Measurements from ENCODE around the gene TMEM134.

Gene TMEM134

GRCh38 chr11:67492801-67493547 is 23.9 kb upstream of the TMEM134 start:
- FAIRE-seq = no peak
- TF ChIP-seq SPI1 (IDR thresholded peaks at IDR 0.05; ENCODE audit: low read depth, low read length) = no peak
- DNase-seq (ENCODE audit: insufficient read length, low spot score) = peak; percentile 55

- FAIRE-seq = no peak
- DNase-seq (ENCODE audit: insufficient read length, low spot score) = no peak
- TF ChIP-seq POLR2AphosphoS5 (IDR thresholded peaks at IDR 0.05; ENCODE audit: low read depth, low read length) = no peak
Measured at GRCh38 chr11:67492069-67492727, 23.1 kb upstream of the TMEM134 start.

- FAIRE-seq (no peak), DNase-seq (ENCODE audit: insufficient read length, low spot score) (no peak)
- TF ChIP-seq POLR2AphosphoS5 (IDR thresholded peaks at IDR 0.05; ENCODE audit: low read depth, low read length) (peak; percentile 2; the same call in 1 of the 2 replicates), POU2F2 (IDR thresholded peaks at IDR 0.05; ENCODE audit: low read depth, low read length) (no peak)
Measured at GRCh38 chr11:67491276-67492068, 22.4 kb upstream of the TMEM134 start.

- FAIRE-seq = no peak
- no peak for TF ChIP-seq POLR2A (IDR thresholded peaks at IDR 0.05; ENCODE audit: low read depth, low read length)
- TF ChIP-seq POLR2AphosphoS5 (IDR thresholded peaks at IDR 0.05; ENCODE audit: low read depth, low read length) = no peak
- TF ChIP-seq SPI1 (IDR thresholded peaks at IDR 0.05; ENCODE audit: low read depth, low read length) = no peak
- no peak for TF ChIP-seq TAF1 (IDR thresholded peaks at IDR 0.05; ENCODE audit: low read depth, low read length)
- TF ChIP-seq POU2F2 (IDR thresholded peaks at IDR 0.05; ENCODE audit: low read depth, low read length) = no peak
- TF ChIP-seq PAX5 (IDR thresholded peaks at IDR 0.05; ENCODE audit: insufficient read depth, low read length, severe bottlenecking) = no peak
- peak; percentile 9 for DNase-seq (ENCODE audit: insufficient read length, low spot score)
Measured at GRCh38 chr11:67490727-67491065, 21.6 kb upstream of the TMEM134 start.

GRCh38 chr11:67489885-67490726 is 21.1 kb upstream of the TMEM134 start:
- DNase-seq (ENCODE audit: insufficient read length, low spot score) = no peak
- FAIRE-seq = no peak
- TF ChIP-seq PAX5 (IDR thresholded peaks at IDR 0.05; ENCODE audit: insufficient read depth, low read length, severe bottlenecking) = no peak
- no peak for TF ChIP-seq TAF1 (IDR thresholded peaks at IDR 0.05; ENCODE audit: low read depth, low read length)
- TF ChIP-seq POU2F2 (IDR thresholded peaks at IDR 0.05; ENCODE audit: low read depth, low read length) = no peak
- TF ChIP-seq POLR2AphosphoS5 (IDR thresholded peaks at IDR 0.05; ENCODE audit: low read depth, low read length) = no peak
- TF ChIP-seq SPI1 (IDR thresholded peaks at IDR 0.05; ENCODE audit: low read depth, low read length) = no peak
- TF ChIP-seq POLR2A (IDR thresholded peaks at IDR 0.05; ENCODE audit: low read depth, low read length) = no peak

- no peak for TF ChIP-seq SPI1 (IDR thresholded peaks at IDR 0.05; ENCODE audit: low read depth, low read length)
- TF ChIP-seq POLR2AphosphoS5 (IDR thresholded peaks at IDR 0.05; ENCODE audit: low read depth, low read length) = no peak
- no peak for TF ChIP-seq TAF1 (IDR thresholded peaks at IDR 0.05; ENCODE audit: low read depth, low read length)
- TF ChIP-seq POU2F2 (IDR thresholded peaks at IDR 0.05; ENCODE audit: low read depth, low read length) = no peak
- no peak for TF ChIP-seq PAX5 (IDR thresholded peaks at IDR 0.05; ENCODE audit: insufficient read depth, low read length, severe bottlenecking)
- TF ChIP-seq POLR2A (IDR thresholded peaks at IDR 0.05; ENCODE audit: low read depth, low read length) = no peak
- peak; percentile 45 for FAIRE-seq
- DNase-seq (ENCODE audit: insufficient read length, low spot score) = no peak
Measured at GRCh38 chr11:67489203-67489884, 20.3 kb upstream of the TMEM134 start.

- FAIRE-seq = peak; percentile 97
- DNase-seq (ENCODE audit: insufficient read length, low spot score) = peak; percentile 71
- TF ChIP-seq POLR2AphosphoS5 (IDR thresholded peaks at IDR 0.05; ENCODE audit: low read depth, low read length) (peak; percentile 50; the same call in 1 of the 2 replicates), SPI1 (IDR thresholded peaks at IDR 0.05; ENCODE audit: low read depth, low read length) (peak; percentile 82), PAX5 (IDR thresholded peaks at IDR 0.05; ENCODE audit: insufficient read depth, low read length, severe bottlenecking) (no peak), POU2F2 (IDR thresholded peaks at IDR 0.05; ENCODE audit: low read depth, low read length) (peak; percentile 84), TAF1 (IDR thresholded peaks at IDR 0.05; ENCODE audit: low read depth, low read length) (no peak)
Measured at GRCh38 chr11:67486481-67487195, 17.6 kb upstream of the TMEM134 start.

GRCh38 chr11:67485873-67486361 is 16.9 kb upstream of the TMEM134 start:
- peak; percentile 29 for DNase-seq (ENCODE audit: insufficient read length, low spot score)
- TF ChIP-seq POU2F2 (IDR thresholded peaks at IDR 0.05; ENCODE audit: low read depth, low read length) (peak; percentile 45; the same call in 1 of the 2 replicates), POLR2A (IDR thresholded peaks at IDR 0.05; ENCODE audit: low read depth, low read length) (peak; percentile 57; the same call in 1 of the 2 replicates), TAF1 (IDR thresholded peaks at IDR 0.05; ENCODE audit: low read depth, low read length) (0 out of 2 replicates have a peak, but pooled peaks have one; percentile 50), POLR2AphosphoS5 (IDR thresholded peaks at IDR 0.05; ENCODE audit: low read depth, low read length) (peak; percentile 75; the same call in 1 of the 2 replicates)
- peak; percentile 93 for FAIRE-seq
